GM19023 (cell line): Measurements from ENCODE around the gene PLEKHG5.
A peak's percentile ranks its signal among the peaks of the same experiment; 100 is the strongest.

Source experiments
- ATAC-seq: cut with Tn5 transposase; IDR thresholded peaks from one replicate; pipeline ENCODE4 v1.9.1; 2021; ENCODE audit warnings: mild to moderate bottlenecking, moderate library complexity; ENCODE audit not compliant: unreplicated experiment

Gene PLEKHG5

GRCh38 chr1:6477039-6477820, 14.2 kb downstream of the PLEKHG5 start:
- ATAC-seq: no peak

- ATAC-seq: no peak
Observed at GRCh38 chr1:6476483-6476882, 15.0 kb downstream of the PLEKHG5 start.

GRCh38 chr1:6475381-6476133, 15.9 kb downstream of the PLEKHG5 start:
- ATAC-seq: peak; percentile 55

GRCh38 chr1:6474815-6475282, 16.6 kb downstream of the PLEKHG5 start:
- ATAC-seq: no peak

- no peak for ATAC-seq
Observed at GRCh38 chr1:6473974-6474814, 17.3 kb downstream of the PLEKHG5 start.

DNA sequence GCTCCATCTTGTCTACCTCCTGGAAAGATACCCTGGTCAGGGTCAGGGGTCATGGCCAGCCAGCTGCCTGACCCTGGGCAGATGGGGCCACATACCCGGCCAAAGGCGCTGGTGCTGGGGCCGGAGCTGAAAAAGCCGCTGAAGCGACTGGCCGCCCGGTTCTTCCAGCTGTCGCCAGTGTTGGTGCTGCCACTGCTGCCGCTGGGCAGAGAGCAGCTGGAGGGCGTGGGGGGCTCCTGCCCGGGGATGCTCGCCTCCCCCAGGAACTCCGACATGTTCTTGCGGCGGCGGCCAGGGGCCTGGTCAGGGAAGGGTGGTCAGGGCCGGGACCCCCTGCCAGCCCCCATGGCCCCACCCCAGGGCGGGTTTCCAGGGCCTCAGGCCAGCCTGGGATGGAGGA, 18.3 kb downstream of the PLEKHG5 start:
- ATAC-seq: no peak

DNA sequence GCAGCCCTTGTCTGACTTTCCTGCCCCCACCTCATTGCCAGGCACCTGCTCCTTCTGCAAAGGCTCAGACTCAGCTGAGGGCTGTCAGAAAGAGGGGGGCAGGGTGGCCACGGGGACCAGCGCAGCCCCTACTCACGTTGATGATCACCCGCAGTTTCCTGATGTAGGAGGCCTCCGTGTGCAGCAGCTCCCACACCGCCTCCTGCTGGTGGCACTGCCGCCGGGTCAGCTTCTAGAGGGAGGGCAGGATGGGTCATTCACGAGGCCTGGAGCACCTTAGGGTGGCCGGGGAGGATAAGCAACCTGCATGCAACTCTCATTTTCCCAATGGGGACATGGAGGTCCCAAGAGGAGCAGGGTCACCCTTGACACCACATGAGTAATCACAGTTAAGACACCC, 19.1 kb downstream of the PLEKHG5 start:
- no peak for ATAC-seq

DNA sequence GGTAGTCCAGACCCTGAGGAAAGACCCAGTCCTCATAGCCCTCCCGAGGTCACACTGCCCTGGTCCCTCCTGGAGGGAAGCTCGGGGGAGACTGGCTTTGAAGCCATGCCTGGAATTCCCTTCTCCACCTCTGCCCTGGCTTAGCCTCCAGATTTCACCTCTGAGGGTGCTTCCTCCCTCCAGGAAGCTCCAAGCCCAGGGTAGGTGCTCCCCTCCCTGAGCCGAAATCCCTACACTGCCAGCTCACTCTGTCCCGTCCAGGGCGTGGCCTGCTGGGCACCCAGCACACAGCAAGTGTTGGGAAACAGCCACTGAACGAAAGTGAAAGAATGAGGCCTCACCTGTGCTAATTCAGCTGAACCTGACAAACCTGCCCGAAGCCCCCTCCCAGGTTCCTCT, 19.5 kb downstream of the PLEKHG5 start:
- ATAC-seq: no peak

GRCh38 chr1:6471086-6471969, 20.1 kb downstream of the PLEKHG5 start:
- ATAC-seq: no peak

GRCh38 chr1:6470132-6471085, 21.1 kb downstream of the PLEKHG5 start:
- no peak for ATAC-seq

GRCh38 chr1:6468729-6469461, 22.6 kb downstream of the PLEKHG5 start:
- ATAC-seq: no peak

- no peak for ATAC-seq
Observed at GRCh38 chr1:6467744-6468688, 23.5 kb downstream of the PLEKHG5 start.

DNA sequence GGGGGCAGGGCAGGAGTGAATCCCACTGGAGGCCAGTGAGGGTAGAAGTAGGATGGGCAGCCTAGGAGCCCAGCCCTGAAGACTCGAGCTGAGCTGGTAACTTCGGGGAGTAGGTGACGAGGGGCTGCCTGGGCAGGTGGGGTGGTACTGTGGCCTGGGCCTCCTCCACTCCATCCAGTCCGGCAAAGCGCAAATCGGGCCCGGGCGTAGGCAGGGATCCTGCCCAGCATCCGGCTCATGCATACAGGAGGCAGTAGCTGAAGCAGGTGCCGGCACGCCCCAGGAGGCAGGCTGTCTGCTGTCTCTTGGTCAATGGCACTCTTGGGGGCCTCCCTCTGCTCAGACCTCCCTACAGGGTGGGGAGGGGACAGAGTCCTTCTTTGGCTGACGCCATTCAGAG, 24.2 kb downstream of the PLEKHG5 start:
- no peak for ATAC-seq

DNA sequence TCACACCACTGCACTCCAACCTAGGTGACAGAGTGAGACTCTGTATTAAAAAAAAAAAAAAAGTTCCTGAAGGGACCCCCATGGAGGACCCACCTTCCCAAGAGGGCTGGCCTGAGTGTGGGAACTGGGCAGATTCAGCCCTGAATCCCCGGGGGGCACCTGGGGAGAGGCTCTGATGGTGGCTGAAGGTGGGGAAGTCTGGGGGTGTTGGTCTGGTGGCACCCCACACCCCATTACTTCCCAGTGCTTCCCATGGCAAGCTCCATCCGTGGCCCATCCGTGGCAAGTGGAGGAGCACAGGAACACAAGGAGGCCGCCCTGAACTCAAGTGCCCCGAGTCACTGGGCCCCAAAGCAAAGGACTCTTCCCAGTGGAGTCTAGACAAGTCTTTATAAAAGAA, 24.7 kb downstream of the PLEKHG5 start:
- no peak for ATAC-seq

DNA sequence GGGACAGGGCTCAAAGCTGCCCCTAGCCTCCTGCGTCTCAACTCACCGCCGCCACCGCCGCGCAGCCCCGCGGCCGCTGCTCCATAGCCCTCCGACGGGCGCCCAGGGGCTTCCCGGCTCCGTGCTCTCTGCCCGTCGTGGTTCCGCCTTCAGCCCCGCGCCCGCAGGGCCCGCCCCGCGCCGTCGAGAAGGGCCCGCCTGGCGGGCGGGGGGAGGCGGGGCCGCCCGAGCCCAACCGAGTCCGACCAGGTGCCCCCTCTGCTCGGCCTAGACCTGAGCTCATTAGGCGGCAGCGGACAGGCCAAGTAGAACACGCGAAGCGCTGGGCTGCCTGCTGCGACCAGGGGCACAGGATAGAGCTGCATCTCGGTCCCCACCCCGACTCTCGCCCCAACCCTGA, 25.4 kb downstream of the PLEKHG5 start, which contains the start of gene TNFRSF25:
TSS of gene TNFRSF25 (minus strand) at position 151 of the 400 bp plus-strand sequence. CDS start at position 85, 66 bp downstream.
- ATAC-seq: no peak

DNA sequence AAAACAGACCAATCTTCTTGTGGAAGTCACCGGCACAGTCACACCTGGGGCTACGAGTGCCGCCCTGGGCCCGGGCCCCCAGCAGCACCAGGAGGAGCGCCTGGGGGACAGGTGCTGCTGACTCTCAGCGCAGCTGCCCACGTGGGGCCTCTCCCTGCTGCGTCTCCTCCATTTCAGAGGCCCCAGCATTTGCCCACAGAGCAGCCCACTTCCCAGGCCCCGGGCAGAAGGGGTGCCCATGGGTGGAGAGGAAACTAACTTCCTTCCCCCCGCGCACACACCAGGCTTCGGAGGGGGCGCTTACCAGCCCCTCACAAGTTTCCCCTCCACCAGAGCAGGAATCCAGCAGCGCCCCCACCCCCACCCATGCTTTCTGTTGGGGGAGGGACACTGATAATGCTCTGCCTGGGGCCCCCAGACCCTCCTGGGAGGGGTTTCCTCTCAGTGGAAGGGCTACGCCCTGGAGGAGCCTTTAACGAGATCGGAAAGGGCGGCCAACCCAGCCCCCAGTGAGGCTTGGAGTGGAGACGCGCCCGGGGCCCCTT, 25.9 kb downstream of the PLEKHG5 start:
- ATAC-seq: no peak

GRCh38 chr1:6464915-6465314, 26.6 kb downstream of the PLEKHG5 start:
- ATAC-seq: no peak
